ENCODE results near the gene MSH5.

The MSH5 gene

GRCh38 chr6:31752739-31753319, 13.0 kb downstream of the MSH5 start:
- H3K4me1 ChIP-seq (ENCODE audit: control insufficient read depth, insufficient read depth, low read length, poor library complexity, severe bottlenecking): no peaks in the 10 kb centered on the region
- H3K27ac ChIP-seq (ENCODE audit: insufficient read depth, low read length, poor library complexity, severe bottlenecking): no peak overlapping the region
- no peaks in the 10 kb centered on the region for H3K9me3 ChIP-seq (ENCODE audit: control insufficient read depth, low read length)
- H3K4me3 ChIP-seq (ENCODE audit: insufficient read depth, low read depth, low read length, poor library complexity, severe bottlenecking): no peak overlapping the region
- H3K27me3 ChIP-seq (replicated peaks; ENCODE audit: control insufficient read depth, insufficient read depth, low read length, poor library complexity, severe bottlenecking): no peaks in the 10 kb centered on the region
- no peaks in the 10 kb centered on the region for H3K36me3 ChIP-seq (ENCODE audit: control insufficient read depth, insufficient read depth, low read length)
- DNase-seq: no peak

GRCh38 chr6:31758281-31758680, 18.5 kb downstream of the MSH5 start:
- Histone ChIP-seq H3K4me1 (ENCODE audit: control insufficient read depth, insufficient read depth, low read length, poor library complexity, severe bottlenecking) (no peaks in the 10 kb centered on the region), H3K4me3 (ENCODE audit: insufficient read depth, low read depth, low read length, poor library complexity, severe bottlenecking) (no peak overlapping the region), H3K36me3 (ENCODE audit: control insufficient read depth, insufficient read depth, low read length) (peaks cover 7% of the 10 kb centered on the region), H3K27me3 (replicated peaks; ENCODE audit: control insufficient read depth, insufficient read depth, low read length, poor library complexity, severe bottlenecking) (no peaks in the 10 kb centered on the region), H3K9me3 (ENCODE audit: control insufficient read depth, low read length) (no peaks in the 10 kb centered on the region), H3K27ac (ENCODE audit: insufficient read depth, low read length, poor library complexity, severe bottlenecking) (no peak overlapping the region)
- DNase-seq: no peak

GRCh38 chr6:31760790-31761189, 21.0 kb downstream of the MSH5 start:
- no peaks in the 10 kb centered on the region for H3K27me3 ChIP-seq (replicated peaks; ENCODE audit: control insufficient read depth, insufficient read depth, low read length, poor library complexity, severe bottlenecking)
- no peak overlapping the region for H3K4me3 ChIP-seq (ENCODE audit: insufficient read depth, low read depth, low read length, poor library complexity, severe bottlenecking)
- peaks cover 7% of the 10 kb centered on the region for H3K36me3 ChIP-seq (ENCODE audit: control insufficient read depth, insufficient read depth, low read length)
- no peak for DNase-seq
- H3K27ac ChIP-seq (ENCODE audit: insufficient read depth, low read length, poor library complexity, severe bottlenecking): no peak overlapping the region
- H3K4me1 ChIP-seq (ENCODE audit: control insufficient read depth, insufficient read depth, low read length, poor library complexity, severe bottlenecking): no peaks in the 10 kb centered on the region
- H3K9me3 ChIP-seq (ENCODE audit: control insufficient read depth, low read length): no peaks in the 10 kb centered on the region

- H3K4me3 ChIP-seq (ENCODE audit: insufficient read depth, low read depth, low read length, poor library complexity, severe bottlenecking): no peak overlapping the region
- H3K27ac ChIP-seq (ENCODE audit: insufficient read depth, low read length, poor library complexity, severe bottlenecking): no peak overlapping the region
- H3K27me3 ChIP-seq (replicated peaks; ENCODE audit: control insufficient read depth, insufficient read depth, low read length, poor library complexity, severe bottlenecking): no peaks in the 10 kb centered on the region
- no peaks in the 10 kb centered on the region for H3K9me3 ChIP-seq (ENCODE audit: control insufficient read depth, low read length)
- DNase-seq: no peak
- peaks cover 7% of the 10 kb centered on the region for H3K36me3 ChIP-seq (ENCODE audit: control insufficient read depth, insufficient read depth, low read length)
- no peaks in the 10 kb centered on the region for H3K4me1 ChIP-seq (ENCODE audit: control insufficient read depth, insufficient read depth, low read length, poor library complexity, severe bottlenecking)
These were observed 21.5 kb downstream of the MSH5 start for GRCh38 chr6:31761343-31761742.

GRCh38 chr6:31762356-31762755, 22.6 kb downstream of the MSH5 start, which contains the start of gene SAPCD1:
SAPCD1 (plus strand) TSS chr6:31762656; CDS start chr6:31763055, 399 bp downstream.
- Histone ChIP-seq H3K36me3 (ENCODE audit: control insufficient read depth, insufficient read depth, low read length) (peaks cover 7% of the 10 kb centered on the region), H3K27ac (ENCODE audit: insufficient read depth, low read length, poor library complexity, severe bottlenecking) (no peak within 1 kb of the TSS), H3K27me3 (replicated peaks; ENCODE audit: control insufficient read depth, insufficient read depth, low read length, poor library complexity, severe bottlenecking) (no peaks in the 10 kb centered on the region), H3K4me1 (ENCODE audit: control insufficient read depth, insufficient read depth, low read length, poor library complexity, severe bottlenecking) (no peaks in the 10 kb centered on the region), H3K4me3 (ENCODE audit: insufficient read depth, low read depth, low read length, poor library complexity, severe bottlenecking) (no peak within 1 kb of the TSS), H3K9me3 (ENCODE audit: control insufficient read depth, low read length) (no peaks in the 10 kb centered on the region)
- DNase-seq: no peak

- no peaks in the 10 kb centered on the region for H3K9me3 ChIP-seq (ENCODE audit: control insufficient read depth, low read length)
- H3K36me3 ChIP-seq (ENCODE audit: control insufficient read depth, insufficient read depth, low read length): peaks cover 7% of the 10 kb centered on the region
- H3K4me1 ChIP-seq (ENCODE audit: control insufficient read depth, insufficient read depth, low read length, poor library complexity, severe bottlenecking): no peaks in the 10 kb centered on the region
- H3K27me3 ChIP-seq (replicated peaks; ENCODE audit: control insufficient read depth, insufficient read depth, low read length, poor library complexity, severe bottlenecking): no peaks in the 10 kb centered on the region
- no peak for DNase-seq
- H3K27ac ChIP-seq (ENCODE audit: insufficient read depth, low read length, poor library complexity, severe bottlenecking): no peak overlapping the region
- H3K4me3 ChIP-seq (ENCODE audit: insufficient read depth, low read depth, low read length, poor library complexity, severe bottlenecking): no peak overlapping the region
These were observed 23.2 kb downstream of the MSH5 start for GRCh38 chr6:31762878-31763618.

GRCh38 chr6:31763619-31763940, 23.8 kb downstream of the MSH5 start:
- no peak overlapping the region for H3K4me3 ChIP-seq (ENCODE audit: insufficient read depth, low read depth, low read length, poor library complexity, severe bottlenecking)
- no peak for DNase-seq
- H3K27me3 ChIP-seq (replicated peaks; ENCODE audit: control insufficient read depth, insufficient read depth, low read length, poor library complexity, severe bottlenecking): no peaks in the 10 kb centered on the region
- H3K4me1 ChIP-seq (ENCODE audit: control insufficient read depth, insufficient read depth, low read length, poor library complexity, severe bottlenecking): no peaks in the 10 kb centered on the region
- H3K36me3 ChIP-seq (ENCODE audit: control insufficient read depth, insufficient read depth, low read length): peaks cover 7% of the 10 kb centered on the region
- no peaks in the 10 kb centered on the region for H3K9me3 ChIP-seq (ENCODE audit: control insufficient read depth, low read length)
- H3K27ac ChIP-seq (ENCODE audit: insufficient read depth, low read length, poor library complexity, severe bottlenecking): no peak overlapping the region

- no peak for DNase-seq
- Histone ChIP-seq H3K9me3 (ENCODE audit: control insufficient read depth, low read length) (no peaks in the 10 kb centered on the region), H3K27me3 (replicated peaks; ENCODE audit: control insufficient read depth, insufficient read depth, low read length, poor library complexity, severe bottlenecking) (no peaks in the 10 kb centered on the region), H3K36me3 (ENCODE audit: control insufficient read depth, insufficient read depth, low read length) (peaks cover 7% of the 10 kb centered on the region), H3K4me3 (ENCODE audit: insufficient read depth, low read depth, low read length, poor library complexity, severe bottlenecking) (no peak overlapping the region), H3K27ac (ENCODE audit: insufficient read depth, low read length, poor library complexity, severe bottlenecking) (no peak overlapping the region), H3K4me1 (ENCODE audit: control insufficient read depth, insufficient read depth, low read length, poor library complexity, severe bottlenecking) (no peaks in the 10 kb centered on the region)
These were observed 24.4 kb downstream of the MSH5 start for GRCh38 chr6:31764198-31764597.

- DNase-seq: no peak
- peaks cover under 1% of the 10 kb centered on the region for H3K36me3 ChIP-seq (ENCODE audit: control insufficient read depth, insufficient read depth, low read length)
- H3K4me3 ChIP-seq (ENCODE audit: insufficient read depth, low read depth, low read length, poor library complexity, severe bottlenecking): no peak overlapping the region
- H3K27ac ChIP-seq (ENCODE audit: insufficient read depth, low read length, poor library complexity, severe bottlenecking): no peak overlapping the region
- no peaks in the 10 kb centered on the region for H3K27me3 ChIP-seq (replicated peaks; ENCODE audit: control insufficient read depth, insufficient read depth, low read length, poor library complexity, severe bottlenecking)
- H3K9me3 ChIP-seq (ENCODE audit: control insufficient read depth, low read length): no peaks in the 10 kb centered on the region
- H3K4me1 ChIP-seq (ENCODE audit: control insufficient read depth, insufficient read depth, low read length, poor library complexity, severe bottlenecking): no peaks in the 10 kb centered on the region
These were observed 25.7 kb downstream of the MSH5 start for GRCh38 chr6:31765559-31765909.

- no peak for DNase-seq
- no peak overlapping the region for H3K4me3 ChIP-seq (ENCODE audit: insufficient read depth, low read depth, low read length, poor library complexity, severe bottlenecking)
These were observed 26.3 kb downstream of the MSH5 start for GRCh38 chr6:31765910-31766794.

More at GRCh38 chr6:31765910-31766794, 26.3 kb downstream of the MSH5 start:
- no peaks in the 10 kb centered on the region for H3K27me3 ChIP-seq (replicated peaks; ENCODE audit: control insufficient read depth, insufficient read depth, low read length, poor library complexity, severe bottlenecking)
- no peak overlapping the region for H3K27ac ChIP-seq (ENCODE audit: insufficient read depth, low read length, poor library complexity, severe bottlenecking)
- no peaks in the 10 kb centered on the region for H3K9me3 ChIP-seq (ENCODE audit: control insufficient read depth, low read length)
- no peaks in the 10 kb centered on the region for H3K36me3 ChIP-seq (ENCODE audit: control insufficient read depth, insufficient read depth, low read length)
- no peaks in the 10 kb centered on the region for H3K4me1 ChIP-seq (ENCODE audit: control insufficient read depth, insufficient read depth, low read length, poor library complexity, severe bottlenecking)
